Loucy (cell line): ENCODE results near the gene PLAU.
A peak's percentile ranks its signal among the peaks of the same experiment; 100 is the strongest.

Experiments
- H2AFZ ChIP-seq: fragments of 200-600 bp; sonication (generic); 2 replicates; pipeline ENCODE4 v1.6.0; 2016; ENCODE audit warnings: antibody characterized with exemption, mild to moderate bottlenecking, low read length, moderate library complexity
- H3F3A ChIP-seq: fragments of 200-600 bp; 2 replicates; pipeline ENCODE4 v1.6.0; 2016; ENCODE audit warnings: antibody characterized with exemption, low read depth, mild to moderate bottlenecking
- H3K27me3 ChIP-seq: fragments of 200-600 bp; sonication (generic); 2 replicates; pipeline ENCODE4 v1.6.1; 2014; ENCODE audit warnings: low read length, mild to moderate bottlenecking; ENCODE audit not compliant: insufficient read depth, poor library complexity, severe bottlenecking
- H3K36me3 ChIP-seq: fragments of 200-600 bp; sonication (generic); 2 replicates; pipeline ENCODE4 v1.6.1; 2016; ENCODE audit warnings: low read length; ENCODE audit not compliant: insufficient read depth
- H3K4me1 ChIP-seq: fragments of 200-600 bp; sonication (generic); 2 replicates; pipeline ENCODE4 v1.5.1; 2014; ENCODE audit warnings: low read length, mild to moderate bottlenecking; ENCODE audit not compliant: insufficient read depth, poor library complexity, severe bottlenecking
- H3K4me2 ChIP-seq: fragments of 200-600 bp; sonication (generic); 2 replicates; pipeline ENCODE4 v1.6.0; 2014; ENCODE audit warnings: antibody characterized with exemption, low read length, low read depth, mild to moderate bottlenecking; ENCODE audit not compliant: poor library complexity, severe bottlenecking
- H3K4me3 ChIP-seq: fragments of 200-600 bp; sonication (generic); 2 replicates; pipeline ENCODE4 v1.5.1; 2014; ENCODE audit warnings: low read length, mild to moderate bottlenecking, mixed read lengths; ENCODE audit not compliant: poor library complexity, severe bottlenecking
- H3K79me2 ChIP-seq: fragments of 200-600 bp; sonication (generic); 2 replicates; pipeline ENCODE4 v1.6.1; 2014; ENCODE audit warnings: low read length; ENCODE audit not compliant: insufficient read depth
- H3K9ac ChIP-seq: fragments of 200-600 bp; sonication (generic); 2 replicates; pipeline ENCODE4 v1.6.0; 2014; ENCODE audit warnings: mild to moderate bottlenecking, low read depth, low read length, moderate library complexity; ENCODE audit not compliant: poor library complexity, severe bottlenecking
- H3K9me2 ChIP-seq: fragments of 200-600 bp; sonication (generic); replicated peaks from 2 replicates; pipeline ENCODE4 v1.6.1; 2016; ENCODE audit warnings: low read depth, low read length, mixed read lengths
- H3K9me3 ChIP-seq: fragments of 200-600 bp; sonication (generic); 2 replicates; pipeline ENCODE4 v1.6.1; 2014; ENCODE audit warnings: mild to moderate bottlenecking, antibody characterized with exemption, low read length, low read depth; ENCODE audit not compliant: insufficient read depth
- H4K20me1 ChIP-seq: fragments of 200-600 bp; sonication (generic); 2 replicates; pipeline ENCODE4 v1.6.0; 2014; ENCODE audit warnings: antibody characterized with exemption, low read length, mild to moderate bottlenecking; ENCODE audit not compliant: insufficient read depth, poor library complexity, severe bottlenecking
- CTCF ChIP-seq: fragments of 200-600 bp; sonication (generic); conservative IDR thresholded peaks from 2 replicates; pipeline ENCODE4 v1.5.1; 2014; ENCODE audit warnings: mild to moderate bottlenecking, antibody characterized with exemption, low read length
- EZH2phosphoT487 ChIP-seq: fragments of 200-600 bp; IDR thresholded peaks from 2 replicates; pipeline ENCODE4 v1.6.1; 2018; ENCODE audit warnings: antibody characterized with exemption, mild to moderate bottlenecking, moderate library complexity, borderline replicate concordance

PLAU gene

GRCh38 chr10:73911553-73912004 is 647 bp downstream of the PLAU start:
- H3K79me2 ChIP-seq, result peaks cover 26% of the 10 kb centered on the region
- H2AFZ ChIP-seq, result no peak overlapping the region
- no peaks in the 10 kb centered on the region for H3K27me3 ChIP-seq

GRCh38 chr10:73914036-73914435 is 3.1 kb downstream of the PLAU start:
- Histone ChIP-seq H2AFZ (no peak overlapping the region), H3K9me3 (no peaks in the 10 kb centered on the region), H3F3A (no peaks in the 10 kb centered on the region), H3K36me3 (peaks cover 8% of the 10 kb centered on the region; the same call in 1 of the 2 replicates), H3K9me2 (no peaks in the 10 kb centered on the region), H3K4me2 (no peak overlapping the region), H3K4me1 (peaks cover 22% of the 10 kb centered on the region), H3K27me3 (no peaks in the 10 kb centered on the region), H3K9ac (no peak overlapping the region), H3K4me3 (no peak overlapping the region), H4K20me1 (peaks cover 8% of the 10 kb centered on the region), H3K79me2 (peaks cover 26% of the 10 kb centered on the region)
- TF ChIP-seq EZH2phosphoT487 (no peak), CTCF (no peak)

More at GRCh38 chr10:73911553-73912004, 647 bp downstream of the PLAU start:
- peaks cover 36% of the 10 kb centered on the region for H3K4me1 ChIP-seq
- TF ChIP-seq EZH2phosphoT487, result no peak
- TF ChIP-seq CTCF, result no peak
- no peaks in the 10 kb centered on the region for H3F3A ChIP-seq
- H3K9ac ChIP-seq, result peak overlapping the region; percentile 95
- H3K9me2 ChIP-seq, result no peaks in the 10 kb centered on the region
- H3K36me3 ChIP-seq, result peaks cover 6% of the 10 kb centered on the region; the same call in 1 of the 2 replicates
- H3K4me3 ChIP-seq, result peak overlapping the region; percentile 82
- H3K9me3 ChIP-seq, result no peaks in the 10 kb centered on the region
- H3K4me2 ChIP-seq, result peak overlapping the region; percentile 99
- H4K20me1 ChIP-seq, result peaks cover 8% of the 10 kb centered on the region

GRCh38 chr10:73915206-73915851 is 4.4 kb downstream of the PLAU start:
- no peak overlapping the region for H3K4me2 ChIP-seq
- H3K9me2 ChIP-seq, result no peaks in the 10 kb centered on the region
- no peaks in the 10 kb centered on the region for H3K27me3 ChIP-seq
- H3K4me1 ChIP-seq, result peaks cover 16% of the 10 kb centered on the region
- no peak overlapping the region for H3K4me3 ChIP-seq
- H3F3A ChIP-seq, result no peaks in the 10 kb centered on the region
- H4K20me1 ChIP-seq, result peaks cover 8% of the 10 kb centered on the region
- peaks cover 8% of the 10 kb centered on the region; the same call in 1 of the 2 replicates for H3K36me3 ChIP-seq
- TF ChIP-seq EZH2phosphoT487, result no peak
- TF ChIP-seq CTCF, result no peak
- H3K9ac ChIP-seq, result no peak overlapping the region
- peaks cover 13% of the 10 kb centered on the region for H3K79me2 ChIP-seq
- no peak overlapping the region for H2AFZ ChIP-seq
- H3K9me3 ChIP-seq, result no peaks in the 10 kb centered on the region
